Stimulated activated CD8-positive, alpha-beta memory T cell treated with anti-CD3 and anti-CD28 coated beads, Interleukin-4, amount 100 ng/mL, for 4 hours (primary cell): ENCODE results near the gene RALGAPA1.

ENCODE experiments used
- DNase-seq, 2 donors: peaks; one replicate each; pipeline ENCODE4 v3.0.0-alpha.2; 2020; ENCODE audit warnings: low read depth in 2 of 2, low spot score in 1 of 2

Gene RALGAPA1

GRCh38 chr14:35553808-35554207 lies 255.3 kb downstream of the RALGAPA1 start:
- no peak for DNase-seq

- DNase-seq: no peak
Observed at GRCh38 chr14:35551081-35551480, 258.0 kb downstream of the RALGAPA1 start.

- no peak for DNase-seq
Observed at GRCh38 chr14:35549551-35549950, 259.5 kb downstream of the RALGAPA1 start.

- no peak for DNase-seq
Observed at GRCh38 chr14:35543006-35543405, 266.1 kb downstream of the RALGAPA1 start.

GRCh38 chr14:35539969-35540368 lies 269.1 kb downstream of the RALGAPA1 start:
- DNase-seq: no peak

- DNase-seq: no peak
Observed at GRCh38 chr14:35535483-35536112, 273.5 kb downstream of the RALGAPA1 start.

GRCh38 chr14:35534873-35535482 lies 274.1 kb downstream of the RALGAPA1 start:
- DNase-seq: no peak

- DNase-seq: no peak
Observed at GRCh38 chr14:35534208-35534872, 274.8 kb downstream of the RALGAPA1 start.

- DNase-seq: peak; percentile 16 to 29
Observed at GRCh38 chr14:35533357-35534207, 275.5 kb downstream of the RALGAPA1 start, which contains the start of gene INSM2. TSS of gene INSM2 (plus strand) at chr14:35534164. CDS start at chr14:35534253, 89 bp downstream.

- no peak for DNase-seq
Observed at GRCh38 chr14:35532783-35533356, 276.2 kb downstream of the RALGAPA1 start.

- DNase-seq: no peak
Observed at GRCh38 chr14:35531960-35532747, 276.9 kb downstream of the RALGAPA1 start.

GRCh38 chr14:35526962-35527361 lies 282.1 kb downstream of the RALGAPA1 start:
- DNase-seq: no peak

GRCh38 chr14:35525695-35526094 lies 283.4 kb downstream of the RALGAPA1 start:
- no peak for DNase-seq

- no peak for DNase-seq
Observed at GRCh38 chr14:35519986-35520385, 289.1 kb downstream of the RALGAPA1 start.

- no peak for DNase-seq
Observed at GRCh38 chr14:35515916-35516315, 293.2 kb downstream of the RALGAPA1 start.

GRCh38 chr14:35512765-35513164 lies 296.3 kb downstream of the RALGAPA1 start:
- no peak for DNase-seq

GRCh38 chr14:35509846-35510245 lies 299.2 kb downstream of the RALGAPA1 start:
- no peak for DNase-seq

GRCh38 chr14:35506927-35507326 lies 302.2 kb downstream of the RALGAPA1 start:
- DNase-seq: no peak

GRCh38 chr14:35506461-35506860 lies 302.6 kb downstream of the RALGAPA1 start:
- no peak for DNase-seq

GRCh38 chr14:35504260-35504659 lies 304.8 kb downstream of the RALGAPA1 start:
- DNase-seq: no peak
